Germinal center (tissue), 1 donor: ENCODE results near the gene CST8.

Experiments
- DNase-seq: peaks from one replicate; pipeline ENCODE4 v3.0.0; 2012; ENCODE audit warnings: mixed read lengths, low spot score

The CST8 gene

GRCh38 chr20:23476015-23476754 lies 14.7 kb upstream of the CST8 start:
- no peak for DNase-seq

GRCh38 chr20:23477223-23477622 lies 13.7 kb upstream of the CST8 start:
- no peak for DNase-seq

GRCh38 chr20:23479043-23479442 lies 11.9 kb upstream of the CST8 start:
- no peak for DNase-seq

DNA sequence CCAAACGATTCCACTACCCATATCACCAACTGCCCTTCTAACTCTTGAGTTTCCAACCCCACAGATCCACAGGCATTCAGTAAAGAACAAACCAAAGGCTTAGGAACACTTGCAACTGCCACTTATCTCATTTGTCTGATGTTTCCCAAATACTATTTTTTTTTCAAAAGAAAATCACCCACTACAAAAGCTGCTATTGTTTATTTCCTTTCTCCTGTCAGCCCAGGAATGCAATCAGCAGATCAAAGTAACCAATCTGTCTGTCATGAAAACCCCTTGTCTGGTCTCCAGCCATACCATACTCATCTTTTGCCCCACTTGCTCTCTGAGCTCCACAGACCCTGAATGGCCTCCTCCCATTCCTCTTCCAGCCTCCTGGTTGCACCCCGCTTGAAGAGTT lies 8.8 kb upstream of the CST8 start:
- DNase-seq: no peak

DNA sequence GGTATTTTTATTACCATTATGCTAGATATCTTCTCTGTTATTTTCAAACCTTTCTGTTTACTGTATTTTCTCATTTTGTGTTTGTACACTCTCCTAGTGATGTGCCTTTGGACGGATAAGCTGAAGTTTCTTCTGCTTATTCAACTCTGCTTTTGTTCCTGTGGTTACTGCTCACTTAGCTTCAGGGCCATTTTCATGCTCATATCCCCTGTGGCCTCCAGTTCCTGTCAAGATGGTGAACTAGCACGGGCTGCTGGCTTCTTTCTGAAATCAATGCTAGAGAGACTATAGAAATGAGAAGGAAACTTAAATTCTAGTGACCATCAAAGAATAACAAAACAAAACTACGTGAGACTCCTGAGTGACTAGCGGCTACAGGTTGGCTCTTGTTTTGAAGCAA lies 6.8 kb upstream of the CST8 start:
- no peak for DNase-seq

DNA sequence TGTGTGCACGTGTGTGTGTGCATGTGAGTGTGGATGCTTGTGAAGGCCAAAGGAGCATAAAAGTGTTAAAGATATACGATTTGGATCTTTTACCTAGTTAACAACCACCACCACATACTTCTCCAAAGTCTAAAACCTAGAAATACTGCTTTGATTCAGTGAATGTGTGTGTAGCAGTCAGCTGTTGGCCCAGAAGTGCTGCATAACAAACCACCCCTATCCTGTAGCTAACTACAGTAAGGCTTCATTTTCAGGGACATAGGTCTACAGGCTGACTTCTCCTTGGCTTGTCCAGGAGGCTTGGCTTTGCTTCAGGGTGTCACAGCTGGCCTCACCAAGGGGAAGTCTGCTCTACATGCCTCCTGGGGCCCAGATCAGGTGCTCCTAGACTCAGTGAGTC lies 2.4 kb upstream of the CST8 start:
- no peak for DNase-seq

- no peak for DNase-seq
These were observed 1.9 kb upstream of the CST8 start for GRCh38 chr20:23488996-23489395.

GRCh38 chr20:23492292-23492691 lies 1.4 kb downstream of the CST8 start:
- DNase-seq: no peak

DNA sequence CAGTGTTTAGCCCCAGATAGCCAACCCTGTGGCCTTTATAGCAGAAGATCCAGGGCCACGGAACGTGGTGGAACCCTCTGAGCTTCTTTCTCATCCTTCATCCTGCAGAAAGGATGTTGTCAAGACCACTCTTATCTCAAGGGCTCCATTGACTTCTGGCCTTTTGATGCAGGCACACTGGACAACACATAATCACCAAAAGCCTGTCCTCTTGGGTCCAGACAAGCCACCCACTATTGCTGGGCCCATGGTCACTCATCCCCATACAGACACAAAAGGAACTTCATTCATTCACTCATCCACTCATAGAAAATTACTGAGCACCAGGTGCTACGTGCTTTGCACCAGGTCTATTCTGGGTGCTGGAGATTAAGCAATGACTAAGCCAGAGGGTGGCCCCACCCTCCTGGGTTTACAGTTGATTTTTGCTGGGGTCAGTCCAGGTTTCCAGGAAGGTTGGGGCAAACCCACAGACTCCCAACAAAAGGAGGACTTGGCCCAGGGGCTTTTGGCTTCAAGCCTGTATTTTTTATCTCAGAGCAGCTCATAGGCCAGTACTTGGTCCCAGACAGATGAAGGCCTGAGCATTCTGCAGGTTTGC lies 2.4 kb downstream of the CST8 start:
- DNase-seq: no peak

- no peak for DNase-seq
These were observed 6.6 kb downstream of the CST8 start for GRCh38 chr20:23497536-23497935.

GRCh38 chr20:23501926-23502325 lies 11.0 kb downstream of the CST8 start:
- DNase-seq: no peak

GRCh38 chr20:23503649-23504048 lies 12.7 kb downstream of the CST8 start:
- DNase-seq: no peak

DNA sequence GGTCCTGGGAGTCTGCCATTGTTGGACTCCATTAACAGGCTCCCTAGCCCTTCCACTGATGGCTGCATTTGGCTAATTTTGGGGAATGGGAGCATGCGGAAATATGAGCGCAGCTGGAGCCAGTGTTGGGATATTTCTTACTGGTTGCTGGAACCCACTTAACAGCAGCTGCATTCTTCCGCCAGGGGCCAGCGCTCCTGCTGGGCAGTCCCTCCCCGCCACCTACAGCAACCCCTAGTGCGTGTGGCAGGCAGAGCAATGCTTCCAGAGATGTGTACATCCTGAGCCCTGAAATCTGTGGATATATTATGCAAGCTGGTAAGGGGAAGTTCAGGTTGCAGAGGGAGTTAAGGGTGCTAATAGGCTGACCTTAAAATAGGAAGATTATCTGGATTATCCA lies 16.4 kb downstream of the CST8 start:
- DNase-seq: no peak

DNA sequence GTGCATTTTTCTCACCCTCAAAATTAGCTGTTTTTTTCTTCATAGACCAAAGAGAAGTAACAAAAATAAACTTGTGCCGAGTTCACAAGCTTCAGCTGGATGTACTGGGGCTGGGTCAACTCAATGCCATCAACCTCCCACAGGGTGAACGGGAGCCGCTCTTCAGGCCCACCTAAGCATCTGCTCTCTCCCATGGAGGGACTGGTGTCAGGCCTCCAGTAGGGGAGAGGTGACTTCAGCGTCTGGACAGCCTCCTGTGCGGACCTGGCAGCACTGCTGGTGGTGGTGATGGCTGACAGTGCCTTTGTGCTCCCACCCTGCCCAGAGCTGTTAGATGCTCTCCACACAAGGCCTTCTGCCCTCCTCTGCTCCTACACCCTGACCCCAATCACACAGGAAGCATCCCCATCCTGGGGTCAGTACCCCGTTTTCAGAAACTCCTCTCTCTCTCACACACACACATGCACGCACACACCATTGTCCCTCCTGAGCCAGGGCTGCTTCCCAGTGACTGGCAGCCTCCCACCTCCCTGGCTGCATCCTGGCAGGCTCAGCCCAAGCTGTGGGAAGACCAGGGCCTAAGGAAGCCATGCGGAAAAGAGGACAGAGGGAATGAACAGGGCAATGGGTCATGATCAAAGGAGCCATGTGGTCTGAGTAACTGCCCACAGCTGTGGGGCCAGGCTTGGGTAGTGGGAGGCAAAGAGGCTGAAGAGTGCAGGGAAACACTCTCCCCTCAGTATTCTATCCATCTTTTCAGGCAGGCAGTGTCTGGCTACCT lies 17.7 kb downstream of the CST8 start:
- no peak for DNase-seq

GRCh38 chr20:23509247-23509913 lies 18.5 kb downstream of the CST8 start:
- DNase-seq: no peak

DNA sequence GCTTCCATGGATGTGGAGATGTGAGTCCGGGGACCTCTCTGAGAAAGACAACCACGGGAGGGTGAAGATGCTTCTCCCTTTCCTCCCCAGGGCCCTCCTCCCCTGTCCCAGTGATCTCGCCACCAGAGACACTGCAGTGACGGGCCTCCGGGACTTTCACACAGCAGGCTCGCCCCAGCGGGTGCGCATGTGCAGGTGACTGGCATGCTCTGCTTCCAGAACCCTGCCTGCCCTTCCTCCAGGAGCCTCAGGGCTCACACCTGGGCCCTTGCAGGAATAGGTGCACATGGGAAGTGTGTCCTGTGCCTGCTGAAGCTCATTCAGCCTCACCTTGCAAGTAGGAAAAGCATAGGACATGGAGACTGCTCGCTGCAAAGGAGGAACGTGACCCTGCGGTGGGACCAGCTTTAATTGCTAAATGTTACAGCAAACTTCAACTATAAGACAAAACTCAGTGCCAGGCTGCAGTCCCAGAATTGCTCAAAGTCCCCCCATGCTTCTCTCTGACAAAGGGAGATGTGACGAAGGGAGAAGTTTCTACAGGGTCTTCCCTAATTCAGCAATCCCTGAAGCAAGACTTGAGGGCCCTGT lies 19.2 kb downstream of the CST8 start:
- no peak for DNase-seq

DNA sequence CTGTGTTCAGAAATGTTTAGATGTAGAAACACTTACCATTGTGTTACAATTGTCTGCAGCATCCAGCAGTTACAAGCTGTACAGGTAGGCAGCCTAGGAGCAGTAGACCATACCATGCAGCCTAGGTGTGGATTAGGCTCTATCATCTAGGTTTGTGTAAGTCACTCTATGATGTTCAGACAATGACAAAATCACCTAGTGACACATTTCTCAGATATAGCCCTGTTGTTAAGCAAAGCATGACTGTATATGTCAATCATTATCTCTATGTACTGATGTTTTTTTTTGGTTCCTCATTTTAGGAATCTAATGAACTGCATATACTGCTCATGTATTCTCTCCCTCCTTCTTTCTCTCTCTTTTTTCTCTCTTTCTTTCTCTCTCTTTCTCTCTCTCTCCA lies 22.2 kb downstream of the CST8 start:
- DNase-seq: no peak

GRCh38 chr20:23514848-23515247 lies 23.9 kb downstream of the CST8 start:
- DNase-seq: no peak

DNA sequence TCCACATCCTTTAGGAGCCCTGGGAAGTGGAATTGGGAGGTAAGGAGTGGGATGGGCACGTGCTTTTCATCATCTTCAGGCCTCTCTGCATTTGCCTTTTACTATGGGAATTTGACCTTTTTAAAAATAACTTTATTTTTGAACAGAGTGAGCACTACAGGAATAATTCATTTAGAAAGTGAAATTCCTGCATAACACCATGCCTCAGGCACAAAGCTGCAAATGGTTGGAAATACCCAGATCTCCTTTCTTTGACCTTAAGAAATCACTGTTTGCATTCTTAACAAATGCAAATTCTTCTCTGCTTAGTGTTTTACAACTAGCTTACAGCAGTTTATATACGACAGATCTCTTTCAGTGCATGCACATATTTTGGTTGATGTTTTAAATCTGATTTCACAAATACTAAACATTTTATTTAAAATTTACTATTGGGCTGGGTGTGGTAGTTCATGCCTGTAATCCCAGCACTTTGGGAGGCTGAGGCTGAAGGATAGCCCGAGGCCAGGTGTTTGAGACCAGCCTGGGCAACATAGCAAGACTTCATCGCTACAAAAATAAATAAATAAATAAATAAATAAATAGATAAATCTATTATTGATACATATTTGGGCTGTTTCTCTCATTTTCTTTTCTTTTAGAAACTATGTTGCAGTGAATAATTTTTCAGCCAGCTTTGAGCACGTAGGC lies 24.5 kb downstream of the CST8 start:
- no peak for DNase-seq

GRCh38 chr20:23517719-23518118 lies 26.8 kb downstream of the CST8 start:
- DNase-seq: no peak

DNA sequence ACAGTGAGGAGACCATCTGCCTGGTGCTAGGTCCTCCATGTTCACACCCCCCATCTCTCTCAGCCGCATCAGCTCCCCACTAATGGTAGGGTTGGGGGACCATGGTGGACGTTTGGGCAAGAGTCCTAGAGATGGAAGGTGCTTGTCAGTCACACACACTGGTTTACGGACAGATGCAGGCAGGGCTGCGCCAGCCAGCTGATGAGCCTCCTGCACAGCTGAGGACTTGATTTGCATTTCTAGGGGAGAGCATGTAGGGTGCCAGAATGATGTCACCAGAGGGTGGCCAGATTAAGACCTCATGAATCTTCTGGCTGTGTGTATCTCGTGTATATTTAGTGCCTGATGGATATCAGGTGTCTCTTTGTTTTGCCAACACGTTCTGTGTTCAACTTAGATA lies 28.6 kb downstream of the CST8 start:
- no peak for DNase-seq

- DNase-seq: no peak
These were observed 29.3 kb downstream of the CST8 start for GRCh38 chr20:23520185-23520584.
